Lower leg skin (tissue), 3 donors: ENCODE results near the gene LTC4S.

ENCODE experiments used
- CTCF ChIP-seq, 3 donors: fragments of 450-650 bp; IDR thresholded peaks; one replicate each; pipeline ENCODE4 v1.5.1; 2016; ENCODE audit warnings: antibody characterized with exemption in 3 of 3, mild to moderate bottlenecking in 3 of 3, moderate library complexity in 2 of 3
- POLR2A ChIP-seq, 2 donors: fragments of 450-650 bp; IDR thresholded peaks; one replicate each; pipeline ENCODE4 v1.6.1; 2016 to 2017; ENCODE audit warnings: antibody characterized with exemption in 2 of 2, mild to moderate bottlenecking in 1 of 2, moderate library complexity in 1 of 2

- no peak for TF ChIP-seq CTCF (IDR thresholded peaks at IDR 0.05)
- no peak for TF ChIP-seq POLR2A (IDR thresholded peaks at IDR 0.05)
These were observed 385 bp downstream of the LTC4S start for GRCh38 chr5:179794171-179794570.
